GM12892 (cell line): Measurements from ENCODE around the gene NEU1.
"Not testable (repeated sequence)": the region's sequence is repeated elsewhere in the genome, so short reads cannot be mapped to it uniquely, and the experiment has no call there.

Experiments
- DNase-seq: peaks from one replicate; pipeline ENCODE4 v3.0.0; 2011; ENCODE audit not compliant: insufficient read length
- FAIRE-seq: peaks from 2 replicates; lab custom pipeline; 2011; peaks lifted over from hg19 to GRCh38; lab: Jason Lieb, UNC
- POLR2A ChIP-seq: IDR thresholded peaks from 2 replicates; pipeline ENCODE4 v1.6.1; 2011; ENCODE audit warnings: low read depth, low read length, control low read depth
- POLR2AphosphoS5 ChIP-seq: IDR thresholded peaks from 2 replicates; pipeline ENCODE4 v1.6.1; 2011; ENCODE audit warnings: low read depth, low read length, control low read depth
- TAF1 ChIP-seq: IDR thresholded peaks from 2 replicates; pipeline ENCODE4 v1.6.1; 2011; ENCODE audit warnings: low read depth, mild to moderate bottlenecking, control low read depth, low read length, borderline replicate concordance

The NEU1 gene

GRCh38 chr6:31830886-31831335, 31.7 kb downstream of the NEU1 start:
- TF ChIP-seq POLR2AphosphoS5, result no peak
- TF ChIP-seq TAF1, result no peak
- no peak for TF ChIP-seq POLR2A
- FAIRE-seq, result no peak
- no peak for DNase-seq

- no peak for FAIRE-seq
- no peak for DNase-seq
- no peak for TF ChIP-seq POLR2A
- no peak for TF ChIP-seq TAF1
- no peak for TF ChIP-seq POLR2AphosphoS5
Observed at GRCh38 chr6:31829633-31830283, 32.9 kb downstream of the NEU1 start.

GRCh38 chr6:31827286-31828079, 35.1 kb downstream of the NEU1 start, which contains the start of gene HSPA1B:
Gene HSPA1B (plus strand): TSS chr6:31827738. CDS start chr6:31827951, 213 bp downstream.
- peak; percentile 84 for DNase-seq
- TF ChIP-seq TAF1 (no peak), POLR2A (peak; percentile 99), POLR2AphosphoS5 (peak; percentile 96)
- peak; percentile 67 for FAIRE-seq

- FAIRE-seq (no peak), DNase-seq (peak; percentile 51)
- no peak for TF ChIP-seq POLR2A
- no peak for TF ChIP-seq POLR2AphosphoS5
- TF ChIP-seq TAF1, result 0 out of 2 replicates have a peak, but pooled peaks have one; percentile 6
Observed at GRCh38 chr6:31826793-31827285, 35.8 kb downstream of the NEU1 start.

GRCh38 chr6:31825553-31825952, 37.1 kb downstream of the NEU1 start:
- TF ChIP-seq POLR2A (no peak), POLR2AphosphoS5 (no peak), TAF1 (no peak)
- no peak for FAIRE-seq
- DNase-seq, result no peak

GRCh38 chr6:31823592-31824196, 38.9 kb downstream of the NEU1 start:
- FAIRE-seq, DNase-seq: not testable (repeated sequence)

- DNase-seq, result peak; percentile 55
- TF ChIP-seq TAF1 (0 out of 2 replicates have a peak, but pooled peaks have one; percentile 33), POLR2A (no peak), POLR2AphosphoS5 (0 out of 2 replicates have a peak, but pooled peaks have one; percentile 1)
- peak; percentile 72 for FAIRE-seq
Observed at GRCh38 chr6:31822036-31822821, 40.4 kb downstream of the NEU1 start.

- DNase-seq (peak; percentile 67), FAIRE-seq (peak; percentile 63)
Observed at GRCh38 chr6:31821301-31822035, 41.2 kb downstream of the NEU1 start.

GRCh38 chr6:31820399-31820798, 42.2 kb downstream of the NEU1 start:
- DNase-seq, FAIRE-seq: not testable (repeated sequence)

More at GRCh38 chr6:31821301-31822035, 41.2 kb downstream of the NEU1 start:
- peak; percentile 81; the same call in 1 of the 2 replicates for TF ChIP-seq POLR2A
- peak; percentile 32; the same call in 1 of the 2 replicates for TF ChIP-seq TAF1
- TF ChIP-seq POLR2AphosphoS5, result peak; percentile 53; the same call in 1 of the 2 replicates

- TF ChIP-seq POLR2A (no peak), TAF1 (no peak), POLR2AphosphoS5 (no peak)
- DNase-seq, result no peak
- no peak for FAIRE-seq
Observed at GRCh38 chr6:31819871-31820299, 42.7 kb downstream of the NEU1 start.

GRCh38 chr6:31817929-31818511, 44.6 kb downstream of the NEU1 start:
- not testable (repeated sequence) for DNase-seq, FAIRE-seq

GRCh38 chr6:31817133-31817928, 45.3 kb downstream of the NEU1 start:
- peak; percentile 72 for FAIRE-seq
- DNase-seq, result not testable (repeated sequence)
